Measurements from ENCODE around the gene FUT8.

FUT8 gene

DNA sequence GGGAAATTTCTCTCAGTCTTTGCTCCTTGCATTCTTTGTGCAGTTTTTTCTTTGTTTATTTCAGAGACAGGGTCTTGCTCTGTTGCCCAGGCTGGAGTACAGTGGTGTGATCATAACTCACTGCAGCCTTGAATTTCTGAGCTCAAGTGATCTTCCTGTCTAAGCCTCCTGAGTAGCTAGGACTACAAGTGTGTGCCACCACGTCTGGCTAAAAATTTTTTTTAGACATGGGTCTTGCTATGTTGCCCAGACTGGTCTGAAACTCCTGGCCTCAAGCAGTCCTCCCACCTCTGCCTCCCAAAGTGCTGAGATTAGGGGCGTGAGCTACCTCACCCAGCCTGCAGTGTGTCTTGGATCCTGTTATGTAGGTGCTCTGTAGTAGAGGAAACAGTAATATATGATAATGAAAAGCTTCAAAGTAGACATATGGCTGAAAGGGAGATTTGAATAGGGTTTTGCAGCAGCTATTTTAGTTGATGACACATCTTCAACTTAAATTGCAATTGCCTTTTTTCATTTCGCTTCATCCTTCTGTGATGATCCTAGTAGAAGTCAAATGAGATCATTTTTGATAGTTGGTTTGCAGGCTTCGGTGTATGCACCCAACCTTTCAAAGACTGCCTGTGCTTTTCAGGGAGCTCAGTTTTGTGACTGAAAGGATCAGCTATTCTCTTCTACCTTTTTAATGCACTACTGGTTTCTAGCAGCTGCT lies 75.4 kb downstream of the FUT8 start:
- TF ChIP-seq CTCF (IDR thresholded peaks at IDR 0.05; ENCODE audit: low read depth, low read length, missing control alignments), result no peak
- H3K4me3 ChIP-seq (ENCODE audit: low read depth, low read length), result no peak overlapping the region
- DNase-seq (ENCODE audit: low read depth), result no peak
- in situ Hi-C loops (cut with HindIII; ENCODE audit: low sequenced_read_pairs), result loop anchor here (5.0 kb wide), 1 partner anchor 334 kb away; no protein-coding TSS in a partner anchor

DNA sequence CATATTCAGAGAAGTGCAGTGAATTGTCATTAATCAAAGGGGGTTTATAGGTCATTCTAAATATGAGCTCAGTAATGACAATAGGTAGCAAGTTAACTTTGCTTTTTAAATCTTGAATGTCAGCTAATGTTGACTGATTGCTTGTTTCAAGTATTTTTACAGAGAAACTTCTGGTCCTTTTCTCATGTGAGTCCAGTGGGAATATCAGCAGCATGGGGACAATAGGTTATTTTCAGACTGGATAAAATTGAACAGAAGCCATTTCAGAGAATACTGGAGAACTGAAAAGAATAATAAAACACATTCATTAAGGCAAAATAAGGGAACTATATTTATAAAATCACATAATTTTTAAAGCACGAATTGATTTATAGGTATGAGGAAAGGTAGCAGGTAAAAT lies 78.7 kb downstream of the FUT8 start:
- H3K4me3 ChIP-seq (ENCODE audit: low read depth, low read length), result no peak overlapping the region
- in situ Hi-C loops (cut with HindIII; ENCODE audit: low sequenced_read_pairs), result no loop called here
- TF ChIP-seq CTCF (IDR thresholded peaks at IDR 0.05; ENCODE audit: low read depth, low read length, missing control alignments), result no peak
- no peak for DNase-seq (ENCODE audit: low read depth)

DNA sequence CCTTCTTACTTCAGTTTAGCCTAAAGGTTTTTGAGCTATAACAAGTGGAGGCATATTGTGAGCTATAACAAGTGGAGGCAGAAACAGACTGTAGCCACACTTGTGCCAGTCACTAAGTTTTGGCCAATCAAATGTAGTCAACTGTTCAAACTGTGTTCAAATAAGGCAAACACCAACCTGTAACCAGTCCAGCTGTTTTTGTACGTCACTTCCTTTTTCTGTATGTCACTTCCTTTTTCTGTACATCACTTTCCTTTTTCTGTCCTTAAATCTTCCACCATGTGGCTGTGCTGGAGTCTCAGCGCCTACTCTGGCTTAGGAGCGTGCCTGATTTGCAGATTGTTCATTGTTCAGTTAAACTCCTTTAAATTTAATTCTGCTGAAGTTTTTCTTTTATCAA lies 79.7 kb downstream of the FUT8 start:
- in situ Hi-C loops (cut with HindIII; ENCODE audit: low sequenced_read_pairs), result no loop called here
- H3K4me3 ChIP-seq (ENCODE audit: low read depth, low read length), result no peak overlapping the region
- no peak for TF ChIP-seq CTCF (IDR thresholded peaks at IDR 0.05; ENCODE audit: low read depth, low read length, missing control alignments)
- DNase-seq (ENCODE audit: low read depth), result no peak

DNA sequence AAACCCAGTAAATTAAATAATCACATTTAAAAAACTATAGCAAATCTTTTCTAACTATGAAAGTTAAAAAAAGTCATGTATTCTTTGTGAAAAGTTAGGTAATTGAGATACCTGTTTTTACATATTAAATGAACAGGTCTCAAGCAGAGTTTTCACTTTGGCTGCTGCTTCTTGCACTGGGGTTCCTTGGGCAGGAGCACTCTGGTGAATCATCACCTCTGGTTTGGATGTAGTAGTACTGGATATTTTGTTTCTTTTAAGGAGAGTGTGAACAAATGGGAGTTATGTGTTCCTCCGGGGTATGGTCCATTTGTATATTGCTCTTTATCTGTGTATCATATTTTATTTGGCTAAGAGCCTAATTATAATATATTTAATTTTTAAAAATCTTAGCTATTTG lies 82.7 kb downstream of the FUT8 start:
- no peak overlapping the region for H3K4me3 ChIP-seq (ENCODE audit: low read depth, low read length)
- TF ChIP-seq CTCF (IDR thresholded peaks at IDR 0.05; ENCODE audit: low read depth, low read length, missing control alignments), result no peak
- DNase-seq (ENCODE audit: low read depth), result peak; percentile 23
- in situ Hi-C loops (cut with HindIII; ENCODE audit: low sequenced_read_pairs), result no loop called here

DNA sequence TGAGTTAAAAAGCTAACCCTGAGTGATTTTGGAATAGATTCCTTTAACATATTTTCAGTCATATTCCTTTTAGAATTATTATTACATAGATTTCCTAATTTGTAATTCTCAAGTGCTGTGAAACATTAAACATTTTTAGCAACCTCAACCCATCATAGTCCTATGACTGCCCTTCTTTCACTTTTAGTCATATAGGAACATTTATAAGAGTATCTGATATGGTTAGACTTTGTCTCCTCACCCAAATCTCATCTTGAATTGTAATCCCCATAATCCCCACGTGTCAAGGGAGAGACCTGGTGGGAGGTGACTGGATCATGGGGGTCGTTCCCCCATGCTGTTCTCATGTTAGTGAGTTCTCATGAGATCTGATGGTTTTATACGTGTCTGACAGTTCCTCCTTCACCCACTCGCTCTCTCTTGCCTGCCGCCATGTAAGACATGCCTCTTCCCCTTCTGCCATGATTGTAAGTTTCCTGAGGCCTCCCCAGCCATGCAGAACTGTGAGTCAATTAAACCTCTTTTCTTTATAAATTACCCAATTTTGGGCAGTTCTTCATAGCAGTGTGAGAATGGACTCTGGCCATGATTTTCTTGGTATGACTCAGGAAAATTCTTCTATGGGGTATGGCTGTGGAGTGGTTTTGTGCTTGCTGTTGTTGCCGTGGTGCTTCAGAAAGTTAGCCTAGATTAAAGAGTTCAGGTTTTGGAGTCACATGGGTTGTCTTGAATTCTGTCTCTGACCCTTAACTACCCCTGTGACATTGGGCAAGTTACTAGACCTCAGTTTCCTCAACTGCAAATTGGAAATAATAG lies 83.9 kb downstream of the FUT8 start:
- in situ Hi-C loops (cut with HindIII; ENCODE audit: low sequenced_read_pairs), result no loop called here
- TF ChIP-seq CTCF (IDR thresholded peaks at IDR 0.05; ENCODE audit: low read depth, low read length, missing control alignments), result no peak
- no peak for DNase-seq (ENCODE audit: low read depth)
- no peak overlapping the region for H3K4me3 ChIP-seq (ENCODE audit: low read depth, low read length)

DNA sequence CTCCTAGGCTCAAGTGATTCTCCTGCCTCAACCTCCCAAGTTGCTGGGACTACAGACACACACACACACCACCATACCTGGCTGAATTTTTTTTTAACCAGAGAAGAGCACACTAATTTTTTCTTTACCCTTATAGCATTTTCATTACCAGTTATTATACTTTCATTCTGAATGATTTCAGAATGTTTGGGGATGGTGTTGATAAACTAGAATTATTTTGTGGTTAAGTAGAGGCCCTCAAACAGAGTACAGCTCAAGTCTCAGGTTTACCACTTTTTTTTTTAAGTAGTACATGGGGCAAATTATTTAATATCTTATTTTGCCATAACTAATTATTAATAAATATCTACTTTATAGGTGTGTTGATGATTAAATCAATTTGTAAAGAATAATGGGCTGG lies 86.6 kb downstream of the FUT8 start:
- no peak for DNase-seq (ENCODE audit: low read depth)
- TF ChIP-seq CTCF (IDR thresholded peaks at IDR 0.05; ENCODE audit: low read depth, low read length, missing control alignments), result no peak
- in situ Hi-C loops (cut with HindIII; ENCODE audit: low sequenced_read_pairs), result no loop called here
- H3K4me3 ChIP-seq (ENCODE audit: low read depth, low read length), result no peak overlapping the region

All from astrocyte of the cerebellum (primary cell).